ENCODE measurements around the gene DBNDD1. TPM values are rescaled to one million over a fixed set of nuclear protein-coding genes. Genes with fewer than 3 reads are reported as not detected.
A peak's percentile ranks its signal among the peaks of the same experiment; 100 is the strongest.

The DBNDD1 gene
- total RNA-seq, 1 experiment from 2014 or later: 75.0 TPM

- TF ChIP-seq NFATC4 (CRISPR knock-in tag; IDR thresholded peaks at IDR 0.05) (no peak), FOXK1 (CRISPR knock-in tag; IDR thresholded peaks at IDR 0.05) (no peak)
These were observed 3.5 kb downstream of the DBNDD1 start (continued) for GRCh38 chr16:90015586-90016338.

DNA sequence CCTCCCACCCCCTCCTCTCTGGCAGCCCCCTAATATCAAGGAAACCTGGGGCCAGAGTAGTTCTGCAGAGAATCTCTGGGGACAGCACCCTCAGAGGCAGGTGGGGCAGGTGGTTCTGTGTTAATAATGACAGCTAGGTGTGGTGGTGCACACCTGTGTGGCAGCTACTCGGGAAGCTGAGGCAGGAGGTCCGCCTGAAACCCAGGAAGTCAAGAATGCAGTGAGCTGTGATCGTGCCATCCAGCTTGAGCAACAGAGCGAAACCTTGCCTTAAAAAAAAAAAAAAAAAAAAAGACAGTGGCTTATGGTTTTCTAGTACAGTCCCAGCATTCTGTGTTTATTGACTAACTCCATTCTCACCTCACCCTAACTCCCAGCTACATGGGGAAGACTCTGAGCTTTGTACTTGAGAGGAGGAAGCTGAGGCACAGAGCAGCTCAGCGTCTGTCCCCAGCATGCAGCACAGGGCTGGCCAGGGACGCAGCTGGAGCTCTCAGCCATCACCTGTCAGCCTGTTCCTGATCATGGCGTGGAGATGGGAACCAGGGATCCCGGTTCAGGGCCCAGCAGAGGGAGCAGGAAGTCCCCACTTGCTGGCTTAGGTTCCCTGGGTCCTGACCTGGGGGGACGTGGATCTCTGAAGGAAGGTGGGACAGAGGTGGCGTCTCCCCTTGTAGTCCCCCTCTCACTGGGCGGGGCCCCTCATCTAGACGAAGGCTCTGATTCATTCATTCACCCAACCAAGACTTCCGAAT lies 6.1 kb downstream of the DBNDD1 start:
- ChIA-PET CTCF (interaction anchor here (1.6 kb wide), 1 partner anchor 69 kb away, joined by 5 read pairs; no protein-coding TSS in a partner anchor), POLR2A (interaction anchor here (0.5 to 0.7 kb wide), 2 partner anchors 10 to 1010 kb away, joined by 3 to 4 read pairs; no protein-coding TSS in a partner anchor)
- Mint-ChIP-seq H3K9me3 (no peaks in the 10 kb centered on the region), H3K4me1 (peaks cover 4% of the 10 kb centered on the region; the same call in 1 of the 2 replicates), H3K27ac (no peak overlapping the region), H3K27me3 (ENCODE audit: low read depth) (no peaks in the 10 kb centered on the region), H3K36me3 (peaks cover 11% of the 10 kb centered on the region; the same call in 1 of the 2 replicates), H3K4me3 (no peak overlapping the region)
- no peak for TF ChIP-seq MXD4 (CRISPR knock-in tag; IDR thresholded peaks at IDR 0.05; ENCODE audit: borderline replicate concordance)
- TF ChIP-seq, protein P1, sequence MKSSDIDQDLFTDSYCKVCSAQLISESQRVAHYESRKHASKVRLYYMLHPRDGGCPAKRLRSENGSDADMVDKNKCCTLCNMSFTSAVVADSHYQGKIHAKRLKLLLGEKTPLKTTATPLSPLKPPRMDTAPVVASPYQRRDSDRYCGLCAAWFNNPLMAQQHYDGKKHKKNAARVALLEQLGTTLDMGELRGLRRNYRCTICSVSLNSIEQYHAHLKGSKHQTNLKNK (CRISPR knock-in tag; IDR thresholded peaks at IDR 0.05): no peak
- no peak for TF ChIP-seq ATF1 (CRISPR knock-in tag; IDR thresholded peaks at IDR 0.05)
- TF ChIP-seq, protein P2, sequence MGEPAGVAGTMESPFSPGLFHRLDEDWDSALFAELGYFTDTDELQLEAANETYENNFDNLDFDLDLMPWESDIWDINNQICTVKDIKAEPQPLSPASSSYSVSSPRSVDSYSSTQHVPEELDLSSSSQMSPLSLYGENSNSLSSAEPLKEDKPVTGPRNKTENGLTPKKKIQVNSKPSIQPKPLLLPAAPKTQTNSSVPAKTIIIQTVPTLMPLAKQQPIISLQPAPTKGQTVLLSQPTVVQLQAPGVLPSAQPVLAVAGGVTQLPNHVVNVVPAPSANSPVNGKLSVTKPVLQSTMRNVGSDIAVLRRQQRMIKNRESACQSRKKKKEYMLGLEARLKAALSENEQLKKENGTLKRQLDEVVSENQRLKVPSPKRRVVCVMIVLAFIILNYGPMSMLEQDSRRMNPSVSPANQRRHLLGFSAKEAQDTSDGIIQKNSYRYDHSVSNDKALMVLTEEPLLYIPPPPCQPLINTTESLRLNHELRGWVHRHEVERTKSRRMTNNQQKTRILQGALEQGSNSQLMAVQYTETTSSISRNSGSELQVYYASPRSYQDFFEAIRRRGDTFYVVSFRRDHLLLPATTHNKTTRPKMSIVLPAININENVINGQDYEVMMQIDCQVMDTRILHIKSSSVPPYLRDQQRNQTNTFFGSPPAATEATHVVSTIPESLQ (CRISPR knock-in tag; IDR thresholded peaks at IDR 0.05): no peak
- TF ChIP-seq, protein P3, sequence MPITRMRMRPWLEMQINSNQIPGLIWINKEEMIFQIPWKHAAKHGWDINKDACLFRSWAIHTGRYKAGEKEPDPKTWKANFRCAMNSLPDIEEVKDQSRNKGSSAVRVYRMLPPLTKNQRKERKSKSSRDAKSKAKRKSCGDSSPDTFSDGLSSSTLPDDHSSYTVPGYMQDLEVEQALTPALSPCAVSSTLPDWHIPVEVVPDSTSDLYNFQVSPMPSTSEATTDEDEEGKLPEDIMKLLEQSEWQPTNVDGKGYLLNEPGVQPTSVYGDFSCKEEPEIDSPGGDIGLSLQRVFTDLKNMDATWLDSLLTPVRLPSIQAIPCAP (CRISPR knock-in tag; IDR thresholded peaks at IDR 0.05): no peak
- no peak for TF ChIP-seq ZNF396 (CRISPR knock-in tag; IDR thresholded peaks at IDR 0.05; ENCODE audit: borderline replicate concordance)
- DNase-seq (ENCODE audit: low spot score) (no peak), ATAC-seq (no peak)

DNA sequence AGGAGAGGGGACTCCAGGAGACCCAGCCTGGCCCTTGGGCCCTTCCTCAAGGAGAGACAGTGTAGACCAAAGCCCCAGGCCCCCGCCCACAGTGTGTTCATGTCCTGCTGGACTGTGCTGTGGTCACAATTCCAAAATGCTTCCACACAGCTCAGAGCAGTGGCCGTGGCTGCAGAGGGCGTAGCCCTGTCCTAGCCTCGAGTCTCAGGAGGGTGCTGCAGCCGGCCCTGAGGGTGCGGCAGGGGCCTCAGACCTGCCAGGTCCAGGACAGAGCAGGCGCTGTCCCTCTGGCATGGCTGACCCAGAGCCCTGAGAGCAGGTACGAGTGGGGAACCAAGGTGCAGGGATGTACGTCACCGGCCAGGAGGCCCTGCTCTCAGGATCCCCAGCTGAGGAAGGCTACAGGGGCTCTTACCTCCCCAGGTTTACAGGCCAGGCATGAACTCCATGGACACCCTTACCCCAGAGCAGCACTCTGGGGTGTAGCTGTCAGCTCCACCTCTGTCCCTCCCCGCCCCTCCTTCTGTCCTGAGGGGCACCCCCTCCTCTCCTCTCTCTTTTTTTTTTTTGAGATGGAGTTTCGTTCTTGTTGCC lies 7.3 kb downstream of the DBNDD1 start:
- ATAC-seq (no peak), DNase-seq (ENCODE audit: low spot score) (no peak)
- no peaks in the 10 kb centered on the region for H3K4me1 Mint-ChIP-seq
- ChIA-PET CTCF (interaction anchor here (0.7 to 1.6 kb wide), 2 partner anchors 14 to 70 kb away, joined by 3 to 5 read pairs; no protein-coding TSS in a partner anchor), POLR2A (interaction anchor here (0.5 kb wide), 1 partner anchor 87 kb away, joined by 3 read pairs; no protein-coding TSS in a partner anchor)
- no peaks in the 10 kb centered on the region for H3K9me3 Mint-ChIP-seq
- no peak overlapping the region for H3K27ac Mint-ChIP-seq
- H3K27me3 Mint-ChIP-seq (ENCODE audit: low read depth): no peaks in the 10 kb centered on the region
- TF ChIP-seq FOXJ3 (CRISPR knock-in tag; IDR thresholded peaks at IDR 0.05; ENCODE audit: borderline replicate concordance) (no peak), TCF7 (CRISPR knock-in tag; IDR thresholded peaks at IDR 0.05; ENCODE audit: low read depth) (no peak), NR1H2 (CRISPR knock-in tag; IDR thresholded peaks at IDR 0.05) (no peak)
- TF ChIP-seq, protein P4, sequence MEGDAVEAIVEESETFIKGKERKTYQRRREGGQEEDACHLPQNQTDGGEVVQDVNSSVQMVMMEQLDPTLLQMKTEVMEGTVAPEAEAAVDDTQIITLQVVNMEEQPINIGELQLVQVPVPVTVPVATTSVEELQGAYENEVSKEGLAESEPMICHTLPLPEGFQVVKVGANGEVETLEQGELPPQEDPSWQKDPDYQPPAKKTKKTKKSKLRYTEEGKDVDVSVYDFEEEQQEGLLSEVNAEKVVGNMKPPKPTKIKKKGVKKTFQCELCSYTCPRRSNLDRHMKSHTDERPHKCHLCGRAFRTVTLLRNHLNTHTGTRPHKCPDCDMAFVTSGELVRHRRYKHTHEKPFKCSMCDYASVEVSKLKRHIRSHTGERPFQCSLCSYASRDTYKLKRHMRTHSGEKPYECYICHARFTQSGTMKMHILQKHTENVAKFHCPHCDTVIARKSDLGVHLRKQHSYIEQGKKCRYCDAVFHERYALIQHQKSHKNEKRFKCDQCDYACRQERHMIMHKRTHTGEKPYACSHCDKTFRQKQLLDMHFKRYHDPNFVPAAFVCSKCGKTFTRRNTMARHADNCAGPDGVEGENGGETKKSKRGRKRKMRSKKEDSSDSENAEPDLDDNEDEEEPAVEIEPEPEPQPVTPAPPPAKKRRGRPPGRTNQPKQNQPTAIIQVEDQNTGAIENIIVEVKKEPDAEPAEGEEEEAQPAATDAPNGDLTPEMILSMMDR (IDR thresholded peaks at IDR 0.05): no peak
- H3K4me3 Mint-ChIP-seq: no peak overlapping the region
- peaks cover 15% of the 10 kb centered on the region for H3K36me3 Mint-ChIP-seq

GRCh38 chr16:90011508-90011819 lies 7.8 kb downstream of the DBNDD1 start:
- ATAC-seq (peak; percentile 12; the same call in 1 of the 2 replicates), DNase-seq (ENCODE audit: low spot score) (no peak)
- H3K36me3 Mint-ChIP-seq: peaks cover 15% of the 10 kb centered on the region
- H3K4me3 Mint-ChIP-seq: no peak overlapping the region
- ChIA-PET CTCF (no interaction called here), POLR2A (interaction anchor here (0.5 kb wide), 1 partner anchor 86 kb away, joined by 3 read pairs; no protein-coding TSS in a partner anchor)
- no peaks in the 10 kb centered on the region for H3K9me3 Mint-ChIP-seq
- H3K27ac Mint-ChIP-seq: no peak overlapping the region
- no peaks in the 10 kb centered on the region for H3K27me3 Mint-ChIP-seq (ENCODE audit: low read depth)
- no peaks in the 10 kb centered on the region for H3K4me1 Mint-ChIP-seq
- TF ChIP-seq, protein P5, sequence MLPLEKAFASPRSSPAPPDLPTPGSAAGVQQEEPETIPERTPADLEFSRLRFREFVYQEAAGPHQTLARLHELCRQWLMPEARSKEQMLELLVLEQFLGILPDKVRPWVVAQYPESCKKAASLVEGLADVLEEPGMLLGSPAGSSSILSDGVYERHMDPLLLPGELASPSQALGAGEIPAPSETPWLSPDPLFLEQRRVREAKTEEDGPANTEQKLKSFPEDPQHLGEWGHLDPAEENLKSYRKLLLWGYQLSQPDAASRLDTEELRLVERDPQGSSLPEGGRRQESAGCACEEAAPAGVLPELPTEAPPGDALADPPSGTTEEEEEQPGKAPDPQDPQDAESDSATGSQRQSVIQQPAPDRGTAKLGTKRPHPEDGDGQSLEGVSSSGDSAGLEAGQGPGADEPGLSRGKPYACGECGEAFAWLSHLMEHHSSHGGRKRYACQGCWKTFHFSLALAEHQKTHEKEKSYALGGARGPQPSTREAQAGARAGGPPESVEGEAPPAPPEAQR (CRISPR knock-in tag; IDR thresholded peaks at IDR 0.05): no peak
- TF ChIP-seq, protein P6, sequence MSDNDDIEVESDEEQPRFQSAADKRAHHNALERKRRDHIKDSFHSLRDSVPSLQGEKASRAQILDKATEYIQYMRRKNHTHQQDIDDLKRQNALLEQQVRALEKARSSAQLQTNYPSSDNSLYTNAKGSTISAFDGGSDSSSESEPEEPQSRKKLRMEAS (CRISPR knock-in tag; IDR thresholded peaks at IDR 0.05): no peak
- TF ChIP-seq, protein P7, sequence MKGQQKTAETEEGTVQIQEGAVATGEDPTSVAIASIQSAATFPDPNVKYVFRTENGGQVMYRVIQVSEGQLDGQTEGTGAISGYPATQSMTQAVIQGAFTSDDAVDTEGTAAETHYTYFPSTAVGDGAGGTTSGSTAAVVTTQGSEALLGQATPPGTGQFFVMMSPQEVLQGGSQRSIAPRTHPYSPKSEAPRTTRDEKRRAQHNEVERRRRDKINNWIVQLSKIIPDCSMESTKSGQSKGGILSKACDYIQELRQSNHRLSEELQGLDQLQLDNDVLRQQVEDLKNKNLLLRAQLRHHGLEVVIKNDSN (CRISPR knock-in tag; IDR thresholded peaks at IDR 0.05): no peak
- TF ChIP-seq, protein P8, sequence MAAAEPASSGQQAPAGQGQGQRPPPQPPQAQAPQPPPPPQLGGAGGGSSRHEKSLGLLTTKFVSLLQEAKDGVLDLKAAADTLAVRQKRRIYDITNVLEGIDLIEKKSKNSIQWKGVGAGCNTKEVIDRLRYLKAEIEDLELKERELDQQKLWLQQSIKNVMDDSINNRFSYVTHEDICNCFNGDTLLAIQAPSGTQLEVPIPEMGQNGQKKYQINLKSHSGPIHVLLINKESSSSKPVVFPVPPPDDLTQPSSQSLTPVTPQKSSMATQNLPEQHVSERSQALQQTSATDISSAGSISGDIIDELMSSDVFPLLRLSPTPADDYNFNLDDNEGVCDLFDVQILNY (CRISPR knock-in tag; IDR thresholded peaks at IDR 0.05): no peak
- TF ChIP-seq NR1H2 (CRISPR knock-in tag; IDR thresholded peaks at IDR 0.05) (no peak), GABPB1 (CRISPR knock-in tag; IDR thresholded peaks at IDR 0.05) (no peak), KAT7 (CRISPR knock-in tag; IDR thresholded peaks at IDR 0.05; ENCODE audit: borderline replicate concordance) (no peak), RELA (CRISPR knock-in tag; IDR thresholded peaks at IDR 0.05; ENCODE audit: borderline replicate concordance) (no peak)

All from WTC11 (cell line).